Activated CD8-positive, alpha-beta memory T cell treated with anti-CD3 and anti-CD28 coated beads for 4 hours (primary cell): ENCODE measurements around the gene DIAPH1.

ENCODE experiments used
- DNase-seq, 2 donors: peaks; one replicate each; pipeline ENCODE4 v3.0.0-alpha.2; 2020; ENCODE audit warnings: low read depth in 2 of 2

Gene DIAPH1

DNA sequence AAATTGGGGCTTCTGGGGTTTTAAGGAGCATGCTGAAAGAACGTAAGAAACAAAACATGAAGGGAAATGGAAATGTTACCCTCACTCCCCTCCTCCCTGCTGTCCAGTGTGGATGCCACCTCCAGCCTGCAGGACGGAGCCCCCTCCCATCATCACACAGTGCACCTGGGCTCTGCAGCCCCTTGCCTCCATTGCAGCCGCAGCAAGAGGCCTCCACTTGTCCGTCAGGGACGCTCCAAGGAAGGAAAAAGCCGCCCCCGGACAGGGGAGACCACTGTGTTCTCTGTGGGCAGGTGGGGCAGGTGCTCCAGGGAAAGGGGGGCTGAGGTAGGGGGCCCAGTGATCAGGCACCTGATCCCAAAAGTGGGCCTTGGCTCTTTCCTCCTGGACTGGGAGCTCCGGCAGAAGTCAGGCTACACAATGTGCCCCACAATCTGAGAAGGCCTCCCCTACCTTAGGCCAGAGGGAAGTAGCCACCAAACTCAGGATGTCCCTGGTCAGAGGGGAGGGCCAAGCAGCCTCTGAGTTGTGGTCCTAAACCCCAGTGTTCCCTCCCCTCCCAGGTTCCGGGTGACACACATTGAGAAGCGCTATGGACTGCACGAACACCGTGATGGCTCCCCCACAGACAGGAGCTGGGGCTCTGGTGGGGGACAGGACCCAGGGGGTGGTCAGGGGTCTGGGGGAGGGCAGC, 20.7 kb upstream of the DIAPH1 start:
- DNase-seq: no peak

- no peak for DNase-seq
These were observed 20.0 kb upstream of the DIAPH1 start for GRCh38 chr5:141638771-141639170.

GRCh38 chr5:141637767-141638419, 19.1 kb upstream of the DIAPH1 start:
- peak; percentile 31 to 38 for DNase-seq

DNA sequence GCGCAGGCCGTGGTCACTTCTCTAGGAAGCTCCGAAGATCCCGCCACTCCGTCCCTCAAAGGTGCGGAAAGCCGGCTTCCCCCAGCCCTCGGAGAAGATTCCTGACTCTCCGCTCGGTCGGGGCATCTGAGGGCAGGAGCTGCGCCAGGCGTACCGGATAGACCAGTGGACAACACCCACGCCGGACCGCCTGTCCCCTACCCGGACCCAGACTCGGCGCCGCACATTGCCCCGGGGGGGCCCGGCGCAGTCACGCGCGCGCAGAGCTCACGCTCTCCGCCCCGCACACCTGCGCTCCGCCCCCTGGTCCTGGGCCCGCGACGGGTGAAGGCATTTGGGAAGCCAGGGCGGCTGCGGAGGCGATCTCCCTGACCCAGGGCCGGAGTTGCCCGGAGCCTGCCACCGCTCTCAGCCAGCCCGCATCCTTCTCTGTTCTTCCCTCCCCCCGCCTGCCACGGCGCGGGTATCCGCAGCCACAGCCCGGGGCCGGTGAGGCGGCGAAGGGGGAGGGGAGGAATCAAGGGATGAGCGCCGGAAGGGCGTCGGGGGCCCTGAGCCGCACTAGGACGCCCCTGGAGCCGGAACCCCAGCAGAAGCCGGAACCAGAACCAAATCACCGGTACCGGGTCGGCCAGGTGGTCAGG, 18.4 kb upstream of the DIAPH1 start:
- no peak for DNase-seq

- DNase-seq: peak; percentile 83 to 88
These were observed 17.8 kb upstream of the DIAPH1 start, which contains the start of the genes HDAC3 and RELL2 for GRCh38 chr5:141636413-141637122. HDAC3 (minus strand) TSS chr5:141636849; CDS start chr5:141636790, 59 bp downstream. RELL2 (plus strand) TSS chr5:141636997; CDS start chr5:141638226, 1,229 bp downstream.

DNA sequence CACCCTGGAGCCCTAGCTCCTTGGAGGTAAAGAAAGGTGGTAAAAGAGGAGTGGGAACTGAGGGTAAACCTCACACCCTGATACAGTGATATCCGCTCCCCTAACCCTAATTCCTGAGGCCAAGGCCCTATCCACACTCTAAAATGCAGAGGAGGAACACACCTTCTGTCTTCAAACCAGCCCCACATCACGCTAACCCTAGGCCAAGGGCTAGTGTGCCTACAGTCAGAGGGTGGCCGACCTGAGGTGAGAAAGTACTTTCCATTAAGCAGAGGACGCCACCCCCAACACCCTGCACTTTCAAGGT, 17.3 kb upstream of the DIAPH1 start:
- no peak for DNase-seq

- no peak for DNase-seq
These were observed 16.8 kb upstream of the DIAPH1 start for GRCh38 chr5:141635646-141636045.

DNA sequence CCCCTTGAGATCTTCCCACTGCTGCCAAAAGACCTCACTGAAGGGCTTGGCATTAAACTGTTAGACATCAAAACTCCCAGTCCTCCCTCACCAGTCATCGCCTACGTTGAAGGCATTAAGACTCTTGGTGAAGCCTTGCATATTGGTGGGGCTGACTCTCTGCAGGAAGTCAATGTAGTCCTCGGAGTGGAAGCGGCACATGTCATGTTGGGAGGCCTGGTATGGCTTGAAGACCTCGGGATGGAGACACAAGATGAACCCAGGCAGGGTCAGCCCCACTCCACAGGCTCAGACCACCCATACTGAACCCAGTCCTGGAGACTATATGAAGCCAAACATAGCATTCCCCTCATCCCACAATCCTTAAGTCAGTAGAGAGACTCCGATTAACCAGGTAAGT, 15.9 kb upstream of the DIAPH1 start:
- no peak for DNase-seq

GRCh38 chr5:141633871-141634561, 15.2 kb upstream of the DIAPH1 start:
- no peak for DNase-seq

GRCh38 chr5:141632650-141633049, 13.8 kb upstream of the DIAPH1 start:
- no peak for DNase-seq

GRCh38 chr5:141630570-141631140, 11.9 kb upstream of the DIAPH1 start:
- DNase-seq: no peak

GRCh38 chr5:141628175-141628788, 9.5 kb upstream of the DIAPH1 start:
- DNase-seq: no peak

DNA sequence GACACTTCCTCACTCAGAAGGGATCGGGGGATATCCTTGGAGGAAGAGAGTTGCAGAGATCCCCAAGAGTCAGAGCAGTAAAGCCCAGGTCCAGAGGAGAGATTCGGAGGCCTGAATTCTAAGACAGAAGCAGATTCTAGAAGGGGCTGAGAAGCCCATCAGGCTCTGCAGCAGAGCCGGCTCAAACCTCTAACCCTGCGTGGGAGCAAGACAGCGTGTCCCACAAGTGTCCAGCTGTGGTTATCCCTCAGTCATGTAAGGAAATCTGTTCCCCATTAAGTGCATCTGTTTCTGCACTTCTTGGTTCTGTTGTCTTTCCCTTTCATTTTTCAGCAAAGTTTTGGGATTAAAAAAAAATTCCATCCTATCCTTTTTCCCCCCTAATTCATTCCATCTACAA, 4.8 kb upstream of the DIAPH1 start:
- DNase-seq: no peak

GRCh38 chr5:141623186-141623585, 4.4 kb upstream of the DIAPH1 start:
- DNase-seq: no peak

DNA sequence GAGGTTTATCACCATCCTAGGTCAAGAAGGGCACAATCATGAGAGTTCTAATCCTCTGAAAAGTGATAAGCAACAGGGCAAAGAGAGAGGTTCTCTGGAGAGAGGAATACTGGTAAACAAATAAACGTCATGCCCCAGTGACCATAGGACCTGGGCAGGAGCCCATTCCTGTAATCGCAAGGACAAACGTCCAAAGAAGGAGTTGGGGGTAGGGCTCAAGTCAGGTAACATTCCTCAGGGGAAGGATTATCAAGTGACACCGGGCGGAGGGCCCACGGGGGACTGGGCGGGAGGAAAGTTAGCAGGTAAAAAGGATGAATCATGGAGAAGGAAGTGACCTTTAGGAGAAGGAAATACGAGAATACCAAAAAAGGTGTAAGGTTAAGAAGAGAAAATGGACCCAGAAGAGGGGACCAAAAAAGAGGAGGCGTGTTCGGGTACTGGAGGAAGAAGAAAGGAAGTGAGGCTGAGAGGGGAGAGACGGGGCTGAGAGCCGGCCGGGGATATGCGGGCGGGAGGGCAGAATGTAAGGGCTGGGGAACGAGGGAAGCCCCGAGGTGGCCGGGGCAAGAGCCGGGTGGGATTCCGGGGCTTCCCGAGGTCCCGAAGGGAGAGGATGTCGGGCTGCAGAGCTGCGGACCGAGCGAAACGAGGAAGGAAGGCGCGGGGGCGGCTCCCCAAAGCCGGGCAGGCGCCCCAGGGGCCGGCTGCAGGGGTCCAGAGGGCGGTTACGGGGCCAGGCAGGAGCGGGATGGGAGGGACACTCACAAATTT, 583 bp downstream of the DIAPH1 start:
- DNase-seq: peak in 1 of 2 donors; percentile 25

DNA sequence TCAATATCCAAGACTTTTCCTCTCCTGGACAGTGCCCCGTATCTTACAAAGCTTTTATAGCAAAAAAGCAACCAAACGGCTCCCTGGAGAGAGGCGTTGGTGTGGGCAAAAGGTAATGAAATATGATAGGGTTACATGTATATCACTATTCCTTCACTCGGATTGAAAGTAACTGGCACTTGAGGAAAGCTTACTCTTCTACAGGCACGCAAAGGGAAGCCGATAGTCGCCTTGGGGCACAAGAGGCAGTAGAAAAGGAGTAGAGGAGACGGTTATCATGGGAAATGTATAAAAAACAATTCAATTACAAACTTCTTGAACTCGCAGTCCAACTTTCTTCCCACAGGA, 1.1 kb downstream of the DIAPH1 start:
- no peak for DNase-seq

GRCh38 chr5:141617128-141617527, 1.7 kb downstream of the DIAPH1 start:
- no peak for DNase-seq

DNA sequence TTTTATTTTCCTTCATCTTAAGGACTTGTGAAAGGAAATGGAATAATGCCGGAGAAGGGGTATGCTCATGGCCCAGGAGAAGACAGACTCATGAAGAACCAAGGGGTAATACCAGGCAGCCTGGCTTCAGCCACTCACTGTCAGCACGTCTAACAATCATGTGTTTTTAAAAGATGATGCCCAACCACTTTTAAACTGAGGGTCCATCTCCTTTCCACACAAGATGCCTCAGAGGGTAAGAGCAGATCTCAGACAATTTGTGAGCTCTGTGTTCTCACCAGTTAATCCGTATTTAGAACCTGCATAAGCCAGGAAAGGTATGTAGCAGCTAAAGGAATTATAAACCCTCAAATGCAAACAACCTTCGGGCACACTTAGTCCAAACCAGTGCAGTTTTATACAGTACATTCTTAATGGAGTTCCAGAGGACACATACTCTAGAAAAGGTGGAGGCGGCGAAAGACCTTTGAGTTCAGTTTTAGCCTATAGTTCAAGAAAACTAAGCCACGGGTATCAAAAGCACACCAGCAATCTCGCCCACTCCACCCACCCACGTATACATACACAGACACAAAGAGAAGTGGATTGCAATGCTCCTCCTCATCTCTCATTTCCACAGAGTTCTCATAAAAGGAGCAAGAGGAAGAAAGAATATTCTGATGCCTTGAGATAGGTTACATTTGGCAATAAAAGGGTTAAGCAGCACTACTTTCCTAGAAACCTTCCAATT, 2.6 kb downstream of the DIAPH1 start:
- no peak for DNase-seq

- no peak for DNase-seq
These were observed 5.5 kb downstream of the DIAPH1 start for GRCh38 chr5:141613344-141613743.

DNA sequence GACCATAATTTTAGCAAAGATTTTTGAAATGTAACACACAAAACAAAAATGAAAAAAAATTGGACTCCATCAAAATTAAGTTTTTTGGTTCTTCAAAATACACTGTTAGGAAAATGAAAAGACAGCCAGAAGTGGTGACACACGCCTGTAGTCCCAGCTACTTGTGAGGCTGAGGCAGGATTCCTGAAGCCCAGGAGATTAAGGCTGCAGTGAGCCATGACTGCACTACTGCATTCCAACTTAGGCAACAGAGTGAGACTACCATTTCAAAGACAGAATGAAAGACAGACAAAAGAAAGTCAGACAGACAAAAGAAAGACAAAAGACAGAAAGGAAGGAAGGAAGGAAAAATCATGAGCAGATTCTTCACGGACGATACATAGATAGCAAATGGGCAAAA, 7.5 kb downstream of the DIAPH1 start:
- no peak for DNase-seq
